Lower leg skin (tissue), 3 donors: ENCODE data around the gene RPL7A.

ENCODE experiments used
- CTCF ChIP-seq, 3 donors: fragments of 450-650 bp; IDR thresholded peaks; one replicate each; pipeline ENCODE4 v1.5.1; 2016; ENCODE audit warnings: antibody characterized with exemption in 3 of 3, mild to moderate bottlenecking in 3 of 3, moderate library complexity in 2 of 3
- POLR2A ChIP-seq, 2 donors: fragments of 450-650 bp; IDR thresholded peaks; one replicate each; pipeline ENCODE4 v1.6.1; 2016 to 2017; ENCODE audit warnings: antibody characterized with exemption in 2 of 2, mild to moderate bottlenecking in 1 of 2, moderate library complexity in 1 of 2

- TF ChIP-seq CTCF (IDR thresholded peaks at IDR 0.05) (no peak), POLR2A (IDR thresholded peaks at IDR 0.05) (no peak)
Measured at GRCh38 chr9:133370685-133371084, 22.7 kb downstream of the RPL7A start.
